Breast epithelium (tissue), 4 donors: ENCODE results near the gene VIPR1. TPM values are rescaled to one million over a fixed set of nuclear protein-coding genes. Genes with fewer than 3 reads are reported as not detected.

Source experiments
- DNase-seq, 2 donors: peaks; one replicate each; pipeline ENCODE4 v3.0.0-alpha.2; 2019; ENCODE audit warnings: low spot score in 2 of 2
- H3K27ac ChIP-seq, 2 donors: fragments of 200-600 bp; sonication (generic) in 1 of 2; one replicate each; pipeline ENCODE4 v1.5.1; 2016 to 2019; ENCODE audit warnings: mild to moderate bottlenecking in 1 of 2
- H3K27me3 ChIP-seq, 2 donors: fragments of 200-600 bp; sonication (generic) in 1 of 2; one replicate each; pipeline versions ENCODE4 v1.5.1 to v1.6.0; 2017 to 2019; ENCODE audit warnings: control low read depth in 1 of 2, mild to moderate bottlenecking in 1 of 2
- H3K36me3 ChIP-seq: fragments of 200-600 bp; one replicate; pipeline ENCODE4 v1.5.1; 2019
- H3K4me1 ChIP-seq, 2 donors: fragments of 200-600 bp; sonication (generic); one replicate each; pipeline ENCODE4 v1.5.1; 2016 to 2019; ENCODE audit warnings: control low read depth in 1 of 2
- H3K4me3 ChIP-seq, 3 donors: fragments of 200-600 bp; sonication (generic); 1 replicate in 2 of 3; 2 replicates in 1 of 3; pipeline ENCODE4 v1.5.1; 2016 to 2019; ENCODE audit warnings: mild to moderate bottlenecking in 3 of 3, moderate library complexity in 2 of 3
- H3K9me3 ChIP-seq, 2 donors: fragments of 200-600 bp; sonication (generic) in 1 of 2; one replicate each; pipeline ENCODE4 v1.5.1; 2016 to 2019; ENCODE audit warnings: control low read depth in 1 of 2
- POLR2A ChIP-seq: fragments of 450-650 bp; IDR thresholded peaks from one replicate; pipeline ENCODE4 v1.6.1; 2016; ENCODE audit warnings: antibody characterized with exemption, mild to moderate bottlenecking, moderate library complexity
- POLR2AphosphoS5 ChIP-seq, 3 donors: sonication (generic); formaldehyde crosslinking; IDR thresholded peaks; one replicate each; pipeline ENCODE4 v1.6.1; 2017; ENCODE audit warnings: antibody characterized with exemption in 3 of 3
- intact Hi-C: fragments of 100-400 bp; cut with DNase I; formaldehyde crosslinking; loops from one replicate; pipeline ENCODE4 v1.15.1; 2023; ENCODE audit warnings: low total_unique reads
- total RNA-seq, 3 donors: library from RNA; depleted of rRNA; stranded (reverse); fragments of >200 nt; gene quantifications; one replicate each; pipeline ENCODE4 v1.1.0, GENCODE V29; 2016
- TF ChIP-seq, protein P1 (sequence below), 3 donors: fragments of 450-650 bp; IDR thresholded peaks; one replicate each; pipeline ENCODE4 v1.5.1; 2016 to 2017; ENCODE audit warnings: antibody characterized with exemption in 3 of 3, mild to moderate bottlenecking in 3 of 3, moderate library complexity in 3 of 3

Gene VIPR1
- total RNA-seq, 3 donors from 2014 or later = 16.3 to 40.2 (median 25.2) TPM

DNA sequence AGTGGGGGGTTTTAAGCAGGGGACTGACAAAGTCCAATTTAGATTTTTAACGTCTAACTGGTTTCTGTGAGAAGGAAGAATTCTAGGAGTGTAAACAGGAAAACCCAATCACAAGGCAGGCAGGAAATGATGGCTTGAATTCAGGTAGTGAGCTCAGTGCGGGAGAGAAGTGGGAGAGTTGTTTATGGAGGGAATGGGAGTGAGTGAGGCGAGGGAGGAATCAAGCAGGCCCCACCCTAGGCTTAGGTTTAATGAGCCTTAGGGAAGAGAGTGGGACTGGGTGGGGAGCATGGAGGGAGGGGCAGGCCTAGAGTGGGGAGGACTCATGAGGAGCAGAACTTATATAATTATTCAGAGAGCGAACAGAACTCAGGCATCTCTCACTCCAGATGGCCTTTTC is 17.9 kb downstream of the VIPR1 start:
- intact Hi-C loops = no loop called here
- H3K27ac ChIP-seq = no peak overlapping the region
- no peaks in the 10 kb centered on the region for H3K9me3 ChIP-seq
- DNase-seq = no peak
- peaks cover 1 to 4% of the 10 kb centered on the region in 2 donors for H3K4me1 ChIP-seq
- no peak for TF ChIP-seq POLR2AphosphoS5 (IDR thresholded peaks at IDR 0.05)
- TF ChIP-seq POLR2A = no peak
- TF ChIP-seq, protein P1, sequence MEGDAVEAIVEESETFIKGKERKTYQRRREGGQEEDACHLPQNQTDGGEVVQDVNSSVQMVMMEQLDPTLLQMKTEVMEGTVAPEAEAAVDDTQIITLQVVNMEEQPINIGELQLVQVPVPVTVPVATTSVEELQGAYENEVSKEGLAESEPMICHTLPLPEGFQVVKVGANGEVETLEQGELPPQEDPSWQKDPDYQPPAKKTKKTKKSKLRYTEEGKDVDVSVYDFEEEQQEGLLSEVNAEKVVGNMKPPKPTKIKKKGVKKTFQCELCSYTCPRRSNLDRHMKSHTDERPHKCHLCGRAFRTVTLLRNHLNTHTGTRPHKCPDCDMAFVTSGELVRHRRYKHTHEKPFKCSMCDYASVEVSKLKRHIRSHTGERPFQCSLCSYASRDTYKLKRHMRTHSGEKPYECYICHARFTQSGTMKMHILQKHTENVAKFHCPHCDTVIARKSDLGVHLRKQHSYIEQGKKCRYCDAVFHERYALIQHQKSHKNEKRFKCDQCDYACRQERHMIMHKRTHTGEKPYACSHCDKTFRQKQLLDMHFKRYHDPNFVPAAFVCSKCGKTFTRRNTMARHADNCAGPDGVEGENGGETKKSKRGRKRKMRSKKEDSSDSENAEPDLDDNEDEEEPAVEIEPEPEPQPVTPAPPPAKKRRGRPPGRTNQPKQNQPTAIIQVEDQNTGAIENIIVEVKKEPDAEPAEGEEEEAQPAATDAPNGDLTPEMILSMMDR (IDR thresholded peaks at IDR 0.05) = no peak
- no peaks in the 10 kb centered on the region for H3K36me3 ChIP-seq
- H3K27me3 ChIP-seq = no peaks in the 10 kb centered on the region
- no peak overlapping the region for H3K4me3 ChIP-seq

DNA sequence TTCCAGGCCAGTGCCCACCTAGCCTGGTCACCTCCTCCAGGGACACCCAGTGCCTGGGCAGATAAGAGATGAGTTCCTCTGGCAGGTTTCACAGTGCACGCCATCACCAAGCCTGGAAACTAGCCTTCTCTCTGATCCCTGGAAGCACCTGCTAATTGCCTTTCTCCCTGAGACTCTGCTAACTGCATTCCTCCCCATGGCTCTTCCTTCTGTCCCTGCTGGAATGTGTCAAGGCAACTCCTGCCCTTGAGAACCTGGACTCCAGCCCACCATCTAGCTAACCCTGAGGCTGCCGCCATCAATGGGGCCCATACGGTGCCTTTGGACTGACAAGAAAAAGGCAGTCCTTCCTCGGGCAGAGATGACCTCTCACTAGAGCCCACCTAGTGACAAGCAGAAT is 18.5 kb downstream of the VIPR1 start:
- Histone ChIP-seq H3K27me3 (no peaks in the 10 kb centered on the region), H3K4me3 (no peak overlapping the region), H3K9me3 (no peaks in the 10 kb centered on the region), H3K4me1 (peaks cover 0 to 3% of the 10 kb centered on the region in 2 donors), H3K36me3 (no peaks in the 10 kb centered on the region), H3K27ac (no peak overlapping the region)
- no peak for DNase-seq
- intact Hi-C loops = no loop called here
- TF ChIP-seq POLR2A = no peak
- TF ChIP-seq POLR2AphosphoS5 (IDR thresholded peaks at IDR 0.05) = no peak
- TF ChIP-seq, protein P1 (IDR thresholded peaks at IDR 0.05) = no peak

DNA sequence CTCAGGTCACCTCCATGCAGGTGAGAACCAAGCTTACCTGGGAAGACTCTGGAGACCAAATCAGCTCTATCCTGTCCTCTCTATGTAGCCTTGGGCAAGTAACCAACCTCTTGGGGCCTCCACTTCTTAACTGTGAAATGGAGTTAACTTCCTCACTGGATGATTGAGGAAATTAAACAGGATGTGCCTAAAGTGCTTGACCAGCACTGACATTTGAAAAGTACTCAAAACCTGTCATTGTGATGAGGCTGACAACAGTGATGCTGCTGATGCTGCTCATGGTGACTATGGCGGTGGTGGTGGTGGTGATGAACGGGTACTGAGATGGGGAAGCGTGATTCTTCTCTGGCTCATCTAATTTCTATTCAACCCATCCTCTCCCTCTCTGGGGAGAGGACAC is 22.3 kb downstream of the VIPR1 start:
- H3K27me3 ChIP-seq = no peaks in the 10 kb centered on the region
- no peaks in the 10 kb centered on the region for H3K36me3 ChIP-seq
- H3K4me1 ChIP-seq = no peaks in the 10 kb centered on the region
- no peak overlapping the region for H3K4me3 ChIP-seq
- H3K9me3 ChIP-seq = no peaks in the 10 kb centered on the region
- no peak for DNase-seq
- H3K27ac ChIP-seq = no peak overlapping the region
- intact Hi-C loops = no loop called here
- TF ChIP-seq POLR2A (no peak), POLR2AphosphoS5 (IDR thresholded peaks at IDR 0.05) (no peak)
- TF ChIP-seq, protein P1 (IDR thresholded peaks at IDR 0.05) = no peak

DNA sequence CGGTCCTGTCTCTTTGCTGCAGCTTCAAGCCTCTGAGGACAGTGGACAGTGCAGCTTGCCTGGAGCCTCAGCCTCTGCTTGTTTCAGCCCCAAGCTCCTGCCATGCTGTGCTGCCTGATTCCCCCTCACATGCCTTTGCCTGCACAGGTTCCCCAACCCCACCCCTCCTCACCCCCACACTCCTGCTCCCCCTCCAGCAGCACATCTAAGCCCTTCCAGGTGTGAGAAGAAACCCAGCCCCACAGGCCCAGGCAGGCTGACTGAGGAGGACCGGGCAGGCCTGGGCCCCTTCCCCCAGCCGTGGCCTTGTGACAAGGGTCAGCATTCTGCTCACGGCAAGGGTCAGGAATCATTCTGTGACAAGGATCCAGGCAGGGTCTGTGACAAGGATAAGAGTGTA is 22.8 kb downstream of the VIPR1 start:
- Histone ChIP-seq H3K4me1 (no peaks in the 10 kb centered on the region), H3K27ac (no peak overlapping the region), H3K9me3 (no peaks in the 10 kb centered on the region)

DNA sequence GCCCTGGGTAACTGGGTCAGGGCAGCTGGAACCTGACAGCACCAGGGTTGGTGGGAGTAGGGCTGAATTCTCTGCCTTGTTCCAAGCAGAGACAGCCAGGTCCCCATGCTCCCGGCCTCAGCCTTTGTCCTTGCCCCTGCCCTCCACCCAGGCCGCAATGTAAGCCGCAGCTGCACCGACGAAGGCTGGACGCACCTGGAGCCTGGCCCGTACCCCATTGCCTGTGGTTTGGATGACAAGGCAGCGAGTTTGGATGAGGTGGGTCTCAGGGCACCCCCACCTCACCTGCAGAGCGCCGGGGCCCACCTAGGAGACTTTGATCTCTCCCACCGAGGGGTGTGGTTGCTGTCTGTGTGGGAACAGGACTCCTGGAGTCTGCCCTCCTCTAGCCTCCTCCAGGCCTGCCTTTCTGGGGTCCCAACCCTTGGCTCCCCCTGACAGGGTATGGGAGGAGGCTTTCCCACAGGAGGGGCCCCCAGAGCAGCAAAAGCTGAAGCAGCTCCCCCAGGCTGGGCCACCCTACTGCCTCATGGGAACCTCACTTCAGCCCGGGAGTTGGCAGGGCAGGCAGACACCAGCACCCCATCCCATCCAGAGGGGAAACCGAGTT is 23.4 kb downstream of the VIPR1 start:
- H3K27ac ChIP-seq = no peak overlapping the region
- H3K27me3 ChIP-seq = no peaks in the 10 kb centered on the region
- TF ChIP-seq POLR2A (no peak), POLR2AphosphoS5 (IDR thresholded peaks at IDR 0.05) (no peak)
- TF ChIP-seq, protein P1 (IDR thresholded peaks at IDR 0.05) = no peak
- H3K9me3 ChIP-seq = no peaks in the 10 kb centered on the region
- DNase-seq = no peak
- H3K4me1 ChIP-seq = no peaks in the 10 kb centered on the region
- intact Hi-C loops = no loop called here
- no peak overlapping the region for H3K4me3 ChIP-seq
- no peaks in the 10 kb centered on the region for H3K36me3 ChIP-seq

More for the DNA sequence above, 22.8 kb downstream of the VIPR1 start:
- no peak overlapping the region for H3K4me3 ChIP-seq
- TF ChIP-seq, protein P1 (IDR thresholded peaks at IDR 0.05) = no peak
- no peak for TF ChIP-seq POLR2A
- TF ChIP-seq POLR2AphosphoS5 (IDR thresholded peaks at IDR 0.05) = no peak
- no peaks in the 10 kb centered on the region for H3K36me3 ChIP-seq
- no peaks in the 10 kb centered on the region for H3K27me3 ChIP-seq
- intact Hi-C loops = no loop called here
- no peak for DNase-seq
